ENCODE measurements around the gene SPATA46. TPM values are rescaled to one million over a fixed set of nuclear protein-coding genes. Genes with fewer than 3 reads are reported as not detected.

The SPATA46 gene
- total RNA-seq, 1 experiment from 2014 or later = not detected

MicroRNA genes within 50 kb of the gene (microRNA counts, 767-probe panel; counts per million panel counts)
- microRNA hsa-miR-556-3p (not detected), microRNA hsa-miR-556-5p (not detected)

Small RNAs within 50 kb of the gene (microRNA-seq; reads per million reads assigned to microRNA genes)
- 75.3 reads per million, percentile 59 among the genes with 10 or more reads in this experiment for gene MIR556 (ENCODE audit: borderline number of aligned reads)

Other genes starting within 250 kb of the SPATA46 start
- gene C1orf226, start 4.9 kb upstream of the SPATA46 start, total RNA-seq (2021; ENCODE audit: unreplicated experiment) = 7.7 TPM
- gene SH2D1B, start 35.3 kb upstream of the SPATA46 start, total RNA-seq (2021; ENCODE audit: unreplicated experiment) = 0.12 TPM
- gene UHMK1, start 121.0 kb upstream of the SPATA46 start, total RNA-seq (2021; ENCODE audit: unreplicated experiment) = 75.1 TPM
- 51.4 TPM for gene UAP1, start 184.9 kb upstream of the SPATA46 start, total RNA-seq (2021; ENCODE audit: unreplicated experiment)

Measured in HCT116 (cell line).